ENCODE results near the gene SPIB.
"Not testable (repeated sequence)": the region's sequence is repeated elsewhere in the genome, so short reads cannot be mapped to it uniquely, and the experiment has no call there.

The SPIB gene

DNA sequence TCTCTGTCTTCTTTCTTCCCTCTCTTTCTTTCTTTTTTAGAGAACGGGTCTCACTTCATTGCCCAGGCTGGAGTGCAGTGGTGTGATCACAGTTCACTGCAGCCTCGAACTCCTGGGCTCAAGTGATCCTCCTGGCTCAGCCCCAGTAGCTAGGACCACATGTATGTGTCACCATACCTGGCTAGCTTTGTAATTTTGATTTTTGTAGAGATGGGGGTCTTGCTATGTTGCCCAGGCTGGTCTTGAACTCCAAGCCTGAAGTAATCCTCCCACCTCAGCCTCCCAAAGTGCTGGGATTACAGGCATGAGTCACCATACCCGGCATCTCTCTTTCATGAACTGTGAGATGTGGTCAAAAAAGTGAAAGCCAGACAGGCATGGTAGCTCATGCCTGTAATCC lies 54.6 kb downstream of the SPIB start:
- DNase-seq (ENCODE audit: low read depth): not testable (repeated sequence)

- DNase-seq (ENCODE audit: low read depth): no peak
Observed at GRCh38 chr19:50475101-50475568, 56.4 kb downstream of the SPIB start.

- DNase-seq (ENCODE audit: low read depth): no peak
Observed at GRCh38 chr19:50475736-50476223, 57.0 kb downstream of the SPIB start.

DNA sequence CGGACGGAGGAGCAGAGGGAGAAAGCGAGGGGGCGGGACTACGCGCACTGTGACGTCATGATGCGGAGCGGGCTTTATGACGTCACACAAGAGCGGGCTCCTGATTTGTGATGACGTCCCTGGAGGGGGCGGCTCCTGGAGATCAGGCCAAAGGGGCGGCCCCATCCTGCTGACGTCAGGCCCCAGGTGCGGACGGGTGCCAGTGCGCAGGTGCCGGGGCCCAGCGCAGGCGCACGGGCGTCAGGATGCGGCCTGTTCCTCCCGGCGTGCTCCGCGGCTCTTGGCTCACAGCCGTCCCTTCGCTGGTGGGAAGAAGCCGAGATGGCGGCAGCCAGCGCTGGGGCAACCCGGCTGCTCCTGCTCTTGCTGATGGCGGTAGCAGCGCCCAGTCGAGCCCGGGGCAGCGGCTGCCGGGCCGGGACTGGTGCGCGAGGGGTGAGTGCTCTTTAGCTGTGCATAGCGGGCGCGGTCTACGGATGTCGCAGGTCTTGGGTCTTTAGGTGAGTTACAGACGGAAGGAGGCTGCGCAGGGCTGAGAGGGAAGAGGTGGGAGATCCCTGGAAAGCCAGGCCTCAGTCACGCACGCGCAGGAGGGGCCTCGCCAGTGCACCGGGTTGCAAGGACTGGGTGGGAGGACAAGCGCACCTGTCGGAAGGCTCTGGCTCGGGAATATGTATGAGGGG lies 57.6 kb downstream of the SPIB start, which contains the start of the genes EMC10 and GARIN5A:
Gene EMC10, plus strand, starts transcription at position 284 of the 683 bp plus-strand sequence. Its CDS starts 38 bp downstream, at position 322.
Gene GARIN5A, minus strand, starts transcription at position 625 of the 683 bp plus-strand sequence. Its CDS starts 460 bp downstream, at position 165.
- DNase-seq (ENCODE audit: low read depth): peak; percentile 91

DNA sequence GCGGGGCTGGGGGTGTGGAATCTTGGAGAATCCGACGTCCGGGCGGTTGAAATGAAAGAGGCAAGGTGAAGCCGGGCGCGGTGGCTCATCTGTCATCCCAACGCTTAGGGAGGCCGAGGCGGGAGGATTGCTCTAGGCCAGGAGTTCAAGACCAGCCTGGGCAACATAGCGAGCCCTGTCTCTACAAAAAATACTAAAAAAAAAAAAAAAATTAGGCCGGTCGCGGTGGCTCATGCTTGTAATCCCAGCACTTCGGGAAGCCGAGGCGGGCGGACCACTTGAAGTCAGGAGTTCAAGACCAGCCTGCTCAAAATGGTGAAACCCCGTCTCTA lies 58.1 kb downstream of the SPIB start:
- DNase-seq (ENCODE audit: low read depth): no peak

DNA sequence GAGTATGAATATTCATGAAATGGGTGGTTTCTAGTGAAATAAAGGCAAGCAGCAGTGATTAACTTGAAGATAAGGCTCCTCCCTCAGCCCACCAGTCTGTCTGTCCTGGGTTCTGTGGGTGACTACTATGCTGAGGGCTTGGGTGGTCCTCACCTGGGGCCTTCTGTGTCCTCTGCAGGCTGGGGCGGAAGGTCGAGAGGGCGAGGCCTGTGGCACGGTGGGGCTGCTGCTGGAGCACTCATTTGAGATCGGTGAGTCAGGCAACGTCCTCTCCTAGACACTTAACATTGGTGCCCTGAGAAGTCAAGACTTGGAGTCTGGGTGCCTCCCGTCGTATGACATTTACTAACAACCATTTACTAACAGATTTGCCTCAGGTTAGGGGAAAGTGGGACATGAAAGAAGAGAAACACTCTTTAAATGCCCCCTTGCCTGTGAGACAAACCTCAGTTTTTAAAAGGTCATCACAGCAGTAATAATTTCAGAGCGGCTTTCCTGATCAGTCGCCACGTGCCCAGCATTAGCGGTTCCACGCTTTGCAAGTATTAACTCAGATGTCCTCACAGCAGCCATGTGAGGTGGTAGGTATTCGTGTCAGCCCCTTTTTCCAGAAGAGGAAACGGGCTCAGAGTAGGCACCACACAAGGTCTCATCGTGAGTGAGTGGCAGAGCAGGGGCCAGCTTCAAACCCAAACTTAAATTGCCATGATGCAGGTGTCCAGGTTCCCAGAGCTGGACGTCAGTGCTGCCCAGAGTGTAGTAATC lies 59.2 kb downstream of the SPIB start:
- DNase-seq (ENCODE audit: low read depth): no peak

- DNase-seq (ENCODE audit: low read depth): peak; percentile 37
Observed at GRCh38 chr19:50478901-50479715, 60.4 kb downstream of the SPIB start.

DNA sequence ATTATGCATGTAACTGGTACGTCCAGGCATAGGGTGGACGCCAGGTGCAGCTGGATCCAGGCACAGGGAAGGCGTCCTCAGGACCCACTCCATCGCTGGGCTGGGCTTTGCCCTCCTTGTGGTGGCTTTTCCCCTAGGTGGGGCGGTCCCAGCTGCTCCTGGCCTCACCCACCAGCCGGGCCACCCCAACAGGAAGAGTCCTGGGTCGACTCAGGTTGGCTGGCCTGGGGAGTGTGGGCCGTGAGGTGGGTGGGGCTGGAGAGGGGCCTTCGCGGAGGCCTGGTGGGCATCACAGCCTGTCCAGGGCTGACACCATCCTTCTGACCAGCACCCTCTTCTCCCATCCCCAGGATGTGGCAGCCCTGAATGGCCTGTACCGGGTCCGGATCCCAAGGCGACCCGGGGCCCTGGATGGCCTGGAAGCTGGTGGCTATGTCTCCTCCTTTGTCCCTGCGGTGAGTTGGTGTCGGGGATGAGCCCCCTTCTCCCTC lies 61.1 kb downstream of the SPIB start:
- no peak for DNase-seq (ENCODE audit: low read depth)

- DNase-seq (ENCODE audit: low read depth): no peak
Observed at GRCh38 chr19:50480281-50481111, 61.8 kb downstream of the SPIB start.

All from fibroblast of gingiva (primary cell).